AML-193 (cell line): ENCODE data around the gene SORCS3.

Experiments used
- DNase-seq, 2 experiments: peaks; one replicate each; lab custom pipeline; 2025; lab: John Stamatoyannopoulos, UW

Gene SORCS3

DNA sequence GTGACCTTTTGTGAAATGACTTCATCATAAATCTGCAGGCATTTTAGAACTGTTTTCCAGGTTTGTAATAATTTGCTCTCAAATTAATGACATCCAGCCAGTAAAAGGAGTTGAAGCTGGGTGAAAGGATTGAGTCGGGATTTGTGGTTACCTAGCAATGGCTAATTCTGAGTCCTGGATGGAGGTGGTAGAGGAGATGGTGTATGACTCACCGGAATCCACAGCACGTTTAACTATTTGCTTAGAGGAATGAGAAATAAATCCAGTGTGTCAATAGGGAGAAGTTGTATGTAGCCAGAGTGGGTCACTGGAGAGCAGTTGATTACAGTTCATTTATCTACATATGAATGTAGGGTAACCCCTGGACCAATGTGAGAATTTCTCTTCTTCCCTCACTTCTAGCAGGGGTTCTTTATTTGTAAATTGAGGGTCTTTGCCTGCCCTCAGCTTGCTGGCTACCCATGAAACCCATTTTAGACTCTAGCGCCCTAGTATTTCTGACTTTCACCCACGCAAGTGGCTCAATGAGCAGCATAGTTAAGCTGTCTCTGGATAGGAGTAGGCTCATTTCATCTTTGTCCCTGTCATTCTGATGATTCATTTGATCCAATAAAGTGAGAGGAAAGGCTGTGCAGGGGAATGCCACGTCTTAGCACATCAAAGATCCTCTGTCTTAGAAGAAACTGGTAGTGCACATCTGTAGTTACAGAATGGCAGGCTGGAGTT lies 547.8 kb downstream of the SORCS3 start:
- no peak for DNase-seq

DNA sequence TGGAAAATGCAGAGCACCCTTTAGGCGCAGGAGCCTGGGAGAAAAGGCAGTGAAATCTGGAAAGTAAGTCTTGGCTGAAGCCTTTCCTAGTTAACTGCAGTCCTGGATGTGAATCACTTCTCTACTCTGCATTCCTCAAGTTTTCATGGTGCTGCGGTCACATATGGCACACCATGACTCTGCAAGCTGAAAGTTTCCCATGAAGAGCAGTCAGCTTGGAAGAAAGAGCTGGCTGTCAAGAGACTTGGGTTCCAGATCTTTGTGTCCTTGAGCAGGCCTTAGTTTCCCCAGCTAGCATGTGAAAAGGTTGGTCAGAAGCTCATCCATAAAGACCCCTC lies 548.3 kb downstream of the SORCS3 start:
- DNase-seq: no peak

DNA sequence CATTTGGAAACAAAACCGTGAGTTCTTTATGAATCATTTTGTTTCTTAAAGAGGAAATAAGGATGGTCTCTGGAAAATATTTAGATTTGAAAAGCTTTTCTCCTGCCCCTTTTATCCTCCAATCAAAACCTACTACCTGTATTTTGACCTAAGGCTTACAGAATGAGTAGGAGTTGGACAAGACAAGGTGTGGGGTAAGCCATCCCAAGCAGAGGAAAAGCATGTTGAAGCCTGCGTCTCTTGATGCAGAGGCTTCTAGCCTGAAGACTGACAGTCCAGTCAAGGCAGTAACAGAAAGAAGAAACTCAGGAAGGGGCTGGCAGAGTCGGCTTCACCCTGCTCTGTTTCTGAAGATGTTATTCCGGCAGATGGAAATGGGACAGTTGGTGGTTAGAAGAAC lies 551.1 kb downstream of the SORCS3 start:
- DNase-seq: no peak

DNA sequence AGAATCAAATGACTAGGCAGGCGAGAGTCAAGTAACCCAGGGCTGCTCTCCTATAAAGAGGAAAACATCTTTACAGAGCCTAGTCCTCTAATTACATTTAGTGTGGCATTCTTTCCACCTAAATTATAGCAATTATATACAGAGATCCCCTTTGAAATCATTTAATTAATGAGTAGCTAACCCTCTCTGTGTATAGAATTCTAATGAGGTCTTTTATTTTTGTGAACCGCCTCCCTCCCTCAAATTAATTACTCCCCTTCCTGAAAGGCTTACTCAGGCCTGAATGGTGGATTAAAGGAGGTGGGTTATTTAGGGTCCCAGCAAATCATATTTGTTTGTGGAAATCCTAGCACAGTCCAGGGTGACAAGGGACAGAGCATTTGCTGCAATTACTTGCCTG lies 551.8 kb downstream of the SORCS3 start:
- DNase-seq: no peak

- no peak for DNase-seq
These were observed 554.7 kb downstream of the SORCS3 start for GRCh38 chr10:105195831-105196230.

DNA sequence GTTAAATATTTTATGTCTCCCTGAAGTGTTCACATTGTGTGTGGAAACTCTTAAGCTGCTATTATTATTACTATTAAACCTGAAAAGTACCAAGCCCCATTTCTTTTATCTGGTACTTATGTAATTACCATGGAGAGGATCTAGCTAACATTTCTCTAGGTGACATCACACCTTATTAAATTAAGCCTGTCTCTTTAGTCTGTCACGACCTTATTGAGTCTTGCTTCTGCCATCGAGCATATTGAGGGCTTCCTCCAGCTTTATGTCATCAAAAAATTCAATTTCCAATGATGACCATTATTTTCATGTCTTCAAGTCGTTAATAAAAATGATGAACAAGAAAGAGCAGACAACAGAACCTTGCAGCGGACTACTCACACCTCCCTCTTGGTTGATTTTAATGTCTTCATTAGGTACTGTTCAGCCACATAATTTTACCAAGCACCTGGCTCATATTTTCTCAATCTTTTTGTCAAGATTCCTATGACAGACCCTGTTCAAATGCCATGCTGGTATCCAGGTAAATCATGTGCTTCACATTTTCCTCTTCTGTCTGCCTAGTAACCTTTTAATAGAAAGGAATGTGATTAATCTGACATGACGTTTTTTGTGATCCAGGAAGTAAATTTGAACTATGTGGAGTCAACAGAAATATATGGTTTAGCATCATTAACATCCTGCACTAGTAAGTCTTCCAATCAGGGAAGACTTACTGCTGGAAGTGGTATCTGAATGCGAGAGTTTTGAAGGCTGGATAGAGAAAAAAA lies 556.7 kb downstream of the SORCS3 start:
- DNase-seq: no peak

DNA sequence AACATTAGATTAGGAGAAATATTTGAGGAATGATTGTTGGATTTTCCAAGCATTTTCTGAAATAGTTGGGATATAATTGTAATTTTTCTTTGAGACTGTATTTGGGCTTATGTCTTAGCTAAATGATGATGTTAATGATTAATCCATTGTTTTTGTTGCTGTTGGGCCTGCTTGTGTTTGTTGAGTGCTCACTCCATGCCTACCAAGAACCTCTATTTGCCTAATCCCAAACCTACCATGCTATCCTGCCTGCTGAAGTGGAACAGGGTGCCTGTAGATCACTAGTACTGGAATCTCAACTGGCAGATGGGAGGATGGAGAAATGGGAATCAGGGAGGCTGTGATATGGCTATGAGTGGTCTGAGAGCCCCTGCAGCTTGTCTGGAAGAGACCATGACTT lies 565.5 kb downstream of the SORCS3 start:
- DNase-seq: no peak

GRCh38 chr10:105207476-105207995 lies 566.4 kb downstream of the SORCS3 start:
- no peak for DNase-seq

DNA sequence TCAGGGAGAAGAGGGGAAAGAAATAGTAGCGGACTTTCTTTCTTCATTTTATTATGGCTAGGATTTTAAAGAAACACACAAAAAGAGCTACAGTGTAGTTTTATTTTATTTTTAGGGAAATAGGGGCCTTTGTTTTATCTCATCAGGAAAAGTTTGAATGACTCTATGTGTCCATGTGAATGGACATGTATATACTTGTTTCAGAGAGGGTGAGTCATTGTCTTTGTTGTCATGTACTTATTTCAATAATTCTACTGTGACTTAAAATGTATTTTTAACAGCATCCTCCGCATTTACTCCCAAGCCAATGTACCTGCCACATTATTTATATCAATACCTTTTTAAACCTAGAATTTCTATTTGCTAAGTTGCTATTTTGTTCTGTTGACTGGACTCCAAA lies 569.5 kb downstream of the SORCS3 start:
- no peak for DNase-seq

DNA sequence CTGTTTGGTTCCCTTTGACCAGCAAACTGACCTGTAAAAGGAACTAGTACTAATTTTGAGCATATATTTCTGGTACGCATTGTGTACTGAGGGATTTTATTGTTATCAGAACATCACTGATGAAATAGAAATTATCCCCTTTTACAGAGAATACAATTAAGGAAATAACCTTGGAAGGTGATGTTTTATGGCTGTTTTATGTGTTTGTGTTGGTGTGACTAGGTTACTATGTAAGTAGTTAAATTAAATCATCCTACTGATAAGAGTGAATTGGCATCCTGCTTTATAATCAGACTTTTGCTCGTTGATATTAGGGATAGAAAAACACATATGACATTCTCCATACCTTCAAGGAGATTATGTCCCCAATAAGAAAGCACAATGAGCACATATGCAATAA lies 596.6 kb downstream of the SORCS3 start:
- DNase-seq: no peak

GRCh38 chr10:105239311-105240219 lies 598.5 kb downstream of the SORCS3 start:
- DNase-seq: no peak

GRCh38 chr10:105241254-105241653 lies 600.2 kb downstream of the SORCS3 start:
- DNase-seq: no peak

- no peak for DNase-seq
These were observed 602.3 kb downstream of the SORCS3 start for GRCh38 chr10:105243381-105243780.

DNA sequence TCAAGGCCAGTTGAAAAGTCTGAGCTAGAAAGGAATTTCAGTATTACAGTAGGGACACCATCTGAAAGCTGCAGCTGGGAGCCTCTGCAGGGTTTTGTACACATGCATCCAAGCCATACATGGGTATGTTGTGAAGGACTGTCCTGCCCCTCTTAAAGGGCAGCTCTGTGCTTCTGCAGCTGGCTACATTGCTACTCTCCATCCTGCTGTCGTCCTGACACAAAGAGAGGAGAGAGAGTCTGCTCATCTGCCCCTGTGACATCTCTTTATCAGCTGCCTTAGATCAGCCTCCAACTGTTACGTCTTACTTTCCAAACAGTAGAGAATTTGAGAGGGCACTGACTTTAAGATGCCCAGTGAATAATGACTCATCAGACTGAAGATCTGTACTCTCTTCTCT lies 602.7 kb downstream of the SORCS3 start:
- DNase-seq: no peak

DNA sequence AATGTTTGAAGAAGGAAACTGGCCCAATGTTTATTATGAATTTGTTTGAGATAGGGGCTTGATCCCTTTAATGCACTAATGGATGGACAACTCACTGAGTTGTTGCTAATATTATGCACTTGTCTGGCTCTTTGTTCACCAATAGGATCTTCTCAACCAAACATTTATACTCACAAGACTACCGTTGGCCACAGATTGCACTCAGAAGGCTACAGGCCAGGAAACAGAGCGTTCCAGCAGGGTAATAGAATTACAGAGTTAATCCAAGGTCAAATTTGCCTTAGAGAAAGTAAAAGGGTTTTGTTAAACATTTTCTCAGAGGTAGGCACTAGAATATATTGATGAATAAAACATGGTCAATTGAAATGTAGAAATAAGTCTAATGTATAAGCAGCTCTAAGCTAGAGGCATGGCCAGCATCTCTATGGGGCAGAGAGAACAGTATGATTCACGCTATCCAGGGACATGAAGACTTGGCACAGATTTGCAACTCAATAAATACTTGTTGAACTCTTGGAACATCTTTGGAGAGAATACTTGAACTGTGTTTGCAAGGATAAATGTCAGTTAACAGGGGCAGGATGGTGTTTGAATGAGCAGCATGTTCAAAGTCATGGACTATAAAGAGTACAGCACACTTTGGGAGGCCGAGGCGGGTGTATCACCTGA lies 606.9 kb downstream of the SORCS3 start:
- DNase-seq: no peak

DNA sequence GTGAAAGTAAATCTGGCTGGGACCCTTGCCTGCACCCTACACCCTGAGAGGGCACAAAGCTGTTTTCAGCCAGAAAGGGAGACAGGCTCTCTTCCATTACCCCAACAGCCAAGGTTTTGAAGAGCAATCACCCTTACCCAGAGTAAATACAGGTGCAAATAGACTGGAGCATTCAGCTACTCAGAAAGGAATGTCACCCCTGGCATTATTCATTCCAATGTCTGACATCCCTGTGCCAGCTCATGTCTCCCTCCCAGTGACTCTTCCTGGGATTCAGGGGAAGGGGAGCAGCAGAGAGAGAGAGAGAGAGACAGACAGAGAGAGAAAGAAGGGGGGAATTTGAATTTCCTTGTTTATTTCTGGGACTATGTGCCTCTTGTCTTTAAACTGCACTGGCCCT lies 611.8 kb downstream of the SORCS3 start:
- DNase-seq: no peak

DNA sequence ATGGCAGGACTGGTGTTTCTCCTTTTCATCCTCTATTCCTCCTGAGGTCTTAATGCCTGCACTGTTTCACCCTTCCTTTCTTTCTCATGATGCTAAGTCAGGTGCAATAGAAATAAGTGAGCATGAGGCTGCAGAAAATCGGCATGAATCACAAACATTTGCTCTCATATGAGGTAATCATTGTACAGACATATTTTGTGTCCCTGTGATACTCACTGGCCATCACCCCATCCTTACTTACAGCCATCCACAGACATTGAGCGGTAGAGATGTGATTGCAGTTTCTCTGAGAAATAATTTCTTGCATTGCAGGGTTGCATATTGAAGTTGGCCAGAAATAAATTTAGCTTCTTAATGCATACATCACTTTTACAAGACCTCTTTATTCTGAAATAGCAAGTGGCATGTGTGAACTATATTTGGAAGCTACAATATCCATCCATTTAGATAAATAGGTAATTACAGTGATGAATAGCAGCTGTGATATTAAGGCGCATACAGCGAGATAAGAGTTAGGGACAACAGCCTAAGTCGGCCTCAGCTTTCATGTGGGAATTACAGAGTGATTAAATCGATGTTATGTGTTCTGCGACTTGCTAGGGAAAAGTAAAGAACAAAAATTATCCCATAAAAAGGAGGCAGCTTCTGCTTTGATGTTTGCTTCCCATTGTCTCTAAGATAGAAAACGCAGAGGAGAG lies 612.6 kb downstream of the SORCS3 start:
- DNase-seq: no peak

DNA sequence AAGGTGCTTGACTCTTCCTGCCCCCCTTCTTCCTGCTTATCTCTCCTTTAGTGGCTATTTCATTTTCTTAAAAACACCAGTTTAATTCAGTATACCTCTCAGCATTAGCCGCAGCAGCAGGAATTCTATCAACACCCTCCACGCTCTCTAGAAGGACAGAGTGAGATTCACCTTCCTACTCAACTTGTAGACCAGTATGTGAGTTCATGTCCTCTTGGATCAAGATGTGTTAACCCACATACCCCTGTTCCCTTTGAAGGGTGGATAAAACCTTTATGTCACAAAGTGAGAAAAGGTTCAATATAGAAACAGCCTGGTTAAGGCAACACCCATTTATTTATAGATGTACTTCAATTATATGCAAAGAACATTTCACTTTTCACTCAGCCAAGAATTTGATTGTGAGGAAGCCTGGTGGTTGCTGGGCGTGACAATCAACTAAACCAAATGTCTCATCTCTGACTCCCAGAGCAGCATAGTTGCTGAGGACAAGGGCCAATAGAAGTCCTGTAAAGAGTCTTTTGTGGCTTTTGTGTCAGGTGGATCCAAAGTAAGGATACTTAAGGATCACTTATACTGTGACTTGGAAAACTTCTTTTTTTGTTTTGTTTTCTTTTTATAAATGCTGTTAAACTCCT lies 617.1 kb downstream of the SORCS3 start:
- DNase-seq: no peak

GRCh38 chr10:105258674-105259065 lies 617.6 kb downstream of the SORCS3 start:
- DNase-seq: no peak

DNA sequence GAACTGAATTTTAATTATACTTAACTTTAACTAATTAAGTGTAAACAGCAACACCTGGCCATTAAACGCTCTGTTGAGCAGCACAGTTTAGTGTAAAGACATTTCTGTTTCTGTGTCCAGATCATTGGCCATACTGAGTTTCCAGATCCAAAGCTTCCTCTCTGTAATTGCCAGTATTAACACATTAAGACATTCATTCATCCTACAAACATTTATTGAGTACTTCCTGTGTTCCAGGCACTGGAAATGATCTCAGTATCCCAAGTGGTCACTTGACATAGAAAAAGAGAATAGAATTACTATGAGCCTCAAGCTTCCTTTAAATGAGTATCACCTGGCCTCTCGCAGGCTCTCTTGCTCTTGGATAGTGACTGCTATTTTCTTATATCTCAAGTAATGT lies 618.1 kb downstream of the SORCS3 start:
- no peak for DNase-seq

DNA sequence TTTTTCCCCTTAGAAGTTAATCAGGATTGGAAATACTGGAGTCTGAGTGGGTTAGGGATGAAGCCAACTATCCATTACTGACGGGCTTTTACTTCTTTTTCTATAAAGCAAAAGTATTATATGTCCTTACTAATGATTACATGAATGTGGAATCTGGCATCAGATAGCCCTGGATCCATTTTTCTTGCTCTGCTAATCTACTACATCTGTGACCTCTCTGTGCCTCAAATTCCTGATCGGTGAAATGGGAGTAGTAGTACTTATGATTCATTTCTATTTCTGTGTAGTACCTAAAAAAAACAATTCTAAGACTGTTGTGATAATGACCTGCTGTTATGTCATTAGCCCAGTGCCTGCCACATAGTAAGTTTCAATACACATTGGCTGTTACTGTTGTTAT lies 621.6 kb downstream of the SORCS3 start:
- DNase-seq: no peak
